GM21723 (cell line): ENCODE measurements around the gene NAPB.
A peak's percentile ranks its signal among the peaks of the same experiment; 100 is the strongest.

Experiments used
- ATAC-seq: cut with Tn5 transposase; IDR thresholded peaks from one replicate; pipeline ENCODE4 v1.9.1; 2021; ENCODE audit warnings: mild to moderate bottlenecking, moderate library complexity; ENCODE audit not compliant: unreplicated experiment

NAPB gene

DNA sequence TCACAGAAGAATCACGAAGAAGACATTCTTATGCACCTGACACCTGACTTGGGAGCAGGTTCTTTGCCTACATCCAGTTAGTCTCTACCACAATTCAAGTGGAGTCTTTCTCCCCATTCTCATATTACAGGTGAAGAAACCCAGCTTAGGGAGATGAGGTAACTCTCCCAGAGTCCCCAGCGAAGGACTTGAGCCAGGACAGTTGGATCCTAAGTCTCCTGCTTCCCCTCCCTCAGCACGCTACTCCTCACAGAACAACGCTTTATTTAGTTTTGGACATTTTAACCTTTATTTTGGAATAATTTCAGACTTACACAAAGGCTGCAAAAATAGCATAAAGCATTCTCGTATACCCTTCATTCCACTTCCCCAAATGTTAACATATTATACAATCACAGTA lies 17.4 kb upstream of the NAPB start:
- ATAC-seq, result no peak

GRCh38 chr20:23437126-23437899 lies 16.0 kb upstream of the NAPB start:
- ATAC-seq, result no peak

GRCh38 chr20:23436681-23437080 lies 15.4 kb upstream of the NAPB start:
- ATAC-seq, result no peak

DNA sequence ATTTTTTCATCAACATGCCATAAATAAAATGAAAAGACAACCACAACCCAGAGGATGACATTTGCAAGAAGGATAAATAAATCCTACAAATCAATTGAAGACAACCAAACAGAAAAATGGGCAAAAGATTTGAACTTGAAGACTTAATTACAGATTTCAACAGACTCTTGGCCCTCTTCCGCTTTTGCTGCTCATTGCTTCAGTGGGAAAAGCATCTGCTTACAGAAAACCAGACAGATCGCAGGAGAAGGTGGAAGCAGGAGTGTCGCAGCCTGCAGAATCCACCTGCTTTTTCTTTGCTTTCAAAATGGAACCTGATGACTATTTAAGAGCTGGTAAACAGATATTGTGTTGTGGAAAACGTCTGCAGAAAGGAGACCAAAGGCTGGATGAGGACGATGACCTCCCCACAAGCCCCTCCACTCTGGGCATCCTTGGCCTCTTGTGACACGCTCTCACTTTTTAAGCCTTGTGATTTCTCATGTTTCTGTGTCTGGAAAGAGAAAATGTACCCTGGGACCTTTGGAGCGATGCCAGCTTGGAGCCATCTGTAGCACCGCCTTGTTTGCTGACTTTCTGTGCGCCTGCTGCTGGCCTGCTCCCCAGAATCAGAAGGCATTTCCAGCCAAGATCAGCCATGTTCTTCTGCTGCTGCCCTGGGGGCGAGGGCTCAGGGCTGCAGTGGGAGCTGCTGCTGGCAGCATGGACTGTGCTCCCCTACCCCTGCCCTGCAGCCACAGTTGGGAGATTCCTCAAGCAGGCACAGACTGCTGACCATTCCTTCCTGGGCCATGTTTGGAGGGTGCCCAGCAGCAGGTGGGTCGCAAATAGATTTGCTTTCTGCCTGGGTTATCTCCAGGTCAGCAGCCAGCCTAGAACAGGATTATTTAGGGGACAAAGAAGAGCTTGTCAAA lies 14.6 kb upstream of the NAPB start:
- ATAC-seq, result no peak

GRCh38 chr20:23434521-23435313 lies 13.4 kb upstream of the NAPB start:
- no peak for ATAC-seq

GRCh38 chr20:23433628-23434027 lies 12.3 kb upstream of the NAPB start:
- ATAC-seq, result no peak

DNA sequence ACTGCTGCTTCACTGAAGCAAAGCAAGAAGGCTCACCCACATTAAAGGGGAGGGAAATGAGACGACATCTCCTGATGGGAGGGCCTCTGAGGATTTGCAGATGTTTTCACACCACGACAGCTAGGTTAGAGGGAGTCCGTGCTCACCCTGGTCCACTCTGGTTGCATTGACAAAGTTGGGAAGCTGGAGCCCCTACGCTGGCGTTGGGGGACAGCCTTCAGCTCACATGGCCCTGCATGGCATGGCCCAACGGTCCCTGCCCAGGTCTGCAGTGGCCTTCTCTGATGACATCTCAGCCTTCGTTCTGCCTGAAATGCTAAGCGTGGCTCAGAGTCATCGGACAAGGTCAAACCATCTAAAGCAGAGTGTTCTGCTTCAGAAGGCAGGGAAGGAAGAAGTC lies 3.8 kb upstream of the NAPB start:
- no peak for ATAC-seq

DNA sequence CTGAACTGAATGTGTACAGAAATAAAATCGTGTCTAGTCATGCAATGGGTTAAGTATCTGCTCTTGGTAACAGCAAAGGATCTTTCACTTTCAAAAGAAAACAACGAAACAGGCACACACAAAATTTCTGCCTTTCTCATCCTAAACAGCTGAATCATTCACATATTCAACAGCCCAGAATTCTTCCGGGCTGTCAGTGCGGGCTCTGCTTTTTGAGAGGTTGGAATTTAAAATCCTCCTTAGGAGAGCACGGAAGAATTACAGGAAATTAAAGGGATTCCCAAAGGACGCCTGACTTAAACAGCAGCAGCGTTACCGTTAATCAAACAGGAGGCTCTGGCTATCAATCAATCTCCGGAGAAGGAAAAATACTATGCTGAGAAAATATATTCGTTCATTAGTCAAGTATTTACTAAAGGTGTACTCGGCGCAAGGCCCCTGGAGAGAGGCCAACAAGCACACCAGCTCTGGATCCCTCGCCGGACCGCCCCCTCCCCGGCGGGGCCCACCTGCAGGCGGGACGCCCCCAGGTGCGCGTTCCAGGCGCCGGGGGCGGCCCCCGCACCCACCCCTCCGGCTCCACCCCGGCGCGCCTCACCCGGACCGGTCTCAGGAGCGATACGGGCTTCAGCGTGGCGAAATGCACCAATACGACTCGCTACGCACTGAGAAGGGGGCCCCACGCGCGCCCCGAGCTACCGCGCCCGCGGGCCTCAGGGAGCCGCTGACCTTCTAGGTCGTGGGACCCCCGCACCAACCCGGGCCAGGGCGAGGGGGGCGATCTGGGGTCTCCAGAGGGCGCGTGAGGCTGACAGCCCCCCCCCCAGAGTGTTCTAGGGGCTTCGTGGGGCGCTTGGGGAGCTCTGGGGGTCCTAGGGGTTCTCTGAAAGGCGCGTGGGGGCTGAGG lies 1.0 kb downstream of the NAPB start:
- ATAC-seq, result peak; percentile 36

GRCh38 chr20:23419657-23419994 lies 1.7 kb downstream of the NAPB start:
- no peak for ATAC-seq

GRCh38 chr20:23417861-23418260 lies 3.4 kb downstream of the NAPB start:
- ATAC-seq, result no peak

DNA sequence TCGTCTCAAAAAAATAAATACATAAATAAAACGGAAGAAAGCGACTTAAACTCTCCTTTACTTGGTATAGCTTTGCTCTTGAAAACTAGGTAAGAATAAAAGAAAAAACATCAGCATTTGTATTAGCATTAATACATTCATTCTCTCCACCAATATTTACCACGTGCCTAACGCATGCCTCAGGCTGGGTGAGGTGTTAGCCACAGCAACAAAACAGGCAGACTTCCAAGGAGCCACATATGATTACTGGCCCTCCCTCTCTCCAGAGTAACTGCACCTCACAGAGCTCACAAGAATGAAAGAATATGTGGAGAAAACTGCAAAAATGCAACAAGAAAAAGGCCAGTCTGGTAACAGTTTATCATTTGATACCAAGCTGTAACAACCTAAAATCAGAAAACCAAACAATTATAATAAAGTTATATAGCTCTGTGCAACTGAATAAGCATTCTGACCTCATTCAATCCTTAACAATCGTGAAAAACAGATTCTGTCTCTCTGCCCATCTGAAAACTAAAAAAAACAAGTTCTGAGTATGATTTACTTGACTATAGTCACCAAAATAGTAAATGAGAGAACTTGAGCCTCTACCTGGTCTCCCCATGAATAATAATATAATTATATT lies 5.2 kb downstream of the NAPB start:
- no peak for ATAC-seq

- no peak for ATAC-seq
Measured at GRCh38 chr20:23415555-23415954, 5.7 kb downstream of the NAPB start.

DNA sequence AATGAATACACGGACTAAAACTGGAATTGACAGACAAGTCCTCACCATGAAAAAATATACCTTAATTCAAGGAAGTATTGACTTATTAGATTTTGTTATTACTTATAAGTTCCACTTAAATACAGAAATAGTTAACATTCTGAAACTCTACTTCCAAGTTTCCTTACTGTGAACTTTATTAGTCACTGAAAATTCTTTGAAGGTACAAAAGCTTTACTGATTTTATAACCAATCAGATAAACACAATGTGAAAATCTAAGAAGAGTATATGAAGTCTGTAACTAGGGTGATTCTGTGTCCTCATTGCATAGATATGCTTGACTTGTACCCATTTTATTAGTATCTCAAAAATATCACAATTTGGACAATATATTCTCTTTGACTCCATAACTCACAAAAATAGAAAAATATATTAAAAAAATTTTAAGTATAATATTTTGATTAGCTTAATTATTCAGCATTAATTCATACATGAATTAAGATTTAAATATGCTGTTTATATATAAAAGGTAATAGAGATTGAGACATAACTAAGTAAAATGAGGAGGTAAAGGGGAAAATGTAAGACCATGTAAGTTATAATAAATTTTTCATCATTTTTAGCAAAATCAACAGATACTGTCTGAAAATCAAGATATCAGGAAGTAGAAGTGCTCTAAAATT lies 6.6 kb downstream of the NAPB start:
- ATAC-seq, result no peak

- no peak for ATAC-seq
Measured at GRCh38 chr20:23413862-23414422, 7.3 kb downstream of the NAPB start.

- ATAC-seq, result no peak
Measured at GRCh38 chr20:23412026-23412425, 9.3 kb downstream of the NAPB start.

DNA sequence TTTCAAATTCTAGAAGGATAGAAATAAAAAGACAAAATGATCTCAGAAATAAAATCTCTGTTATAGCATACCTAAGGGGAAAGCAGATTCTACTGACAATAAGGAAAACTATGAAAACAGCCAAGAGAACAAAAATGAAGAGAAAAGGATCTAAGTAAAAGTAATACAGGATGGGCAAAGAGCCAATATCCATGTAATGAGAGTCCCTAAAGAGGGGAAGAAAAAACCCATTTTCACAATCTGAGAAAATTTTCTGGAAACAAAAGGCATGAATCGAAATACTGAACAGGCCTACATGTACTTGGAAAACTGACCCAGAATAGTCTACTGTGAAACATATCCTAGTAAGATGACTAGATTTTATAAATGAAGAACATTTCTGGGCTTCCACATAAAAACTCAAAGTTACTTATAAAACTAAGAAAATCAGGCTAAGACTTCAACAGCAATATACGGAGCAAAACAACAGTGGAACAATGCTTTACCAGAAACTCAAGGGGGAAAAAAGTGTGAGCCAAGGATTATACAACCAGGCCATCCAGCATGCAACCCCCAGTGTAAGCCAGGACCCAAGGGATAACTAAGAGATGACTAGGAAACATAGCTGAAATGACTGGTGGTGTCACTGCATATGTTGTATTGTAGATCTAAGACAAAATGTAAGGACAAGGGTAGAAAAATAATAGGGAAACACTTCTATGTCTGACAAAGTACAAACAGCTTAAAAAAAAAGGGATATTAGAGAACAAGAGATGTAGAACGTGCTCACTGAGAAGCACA lies 10.2 kb downstream of the NAPB start:
- ATAC-seq, result no peak

DNA sequence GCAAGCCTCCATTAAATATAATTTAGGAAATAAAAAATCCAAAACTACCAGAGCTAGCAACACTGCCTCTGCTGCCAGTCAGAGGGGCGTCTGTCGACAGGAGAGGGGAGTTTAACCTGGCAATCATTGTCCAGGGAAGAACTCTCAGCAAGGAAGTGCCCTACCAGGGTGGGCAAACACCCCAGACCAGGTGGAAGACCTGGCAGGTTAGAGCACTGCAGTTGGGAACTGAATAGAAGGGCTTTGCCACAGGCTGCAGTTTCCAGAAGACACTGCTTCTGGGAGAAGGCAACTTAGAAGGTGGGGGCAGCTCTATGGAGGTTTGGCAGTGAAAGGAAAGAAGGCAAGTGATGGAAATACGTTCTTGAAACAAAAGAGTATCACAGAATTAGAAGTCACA lies 11.5 kb downstream of the NAPB start:
- no peak for ATAC-seq

DNA sequence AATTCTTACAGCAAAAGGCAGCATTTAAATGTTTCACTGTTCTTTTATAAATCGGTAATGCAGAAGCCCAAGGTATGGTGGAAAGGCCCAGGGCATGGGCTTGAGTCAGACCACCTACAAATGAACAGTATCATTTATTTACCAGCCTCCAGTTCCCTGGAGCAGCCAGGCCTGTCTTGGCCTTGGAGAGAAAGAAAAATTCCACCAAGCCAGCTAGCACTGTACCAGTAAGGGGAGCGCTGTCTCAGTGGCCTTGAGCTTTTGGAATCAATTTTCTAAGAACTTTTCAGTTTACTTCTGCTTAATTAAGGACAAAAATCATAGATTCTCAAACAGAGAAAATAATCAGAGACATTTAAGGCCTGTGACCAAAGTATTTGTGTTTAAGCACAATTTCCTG lies 12.3 kb downstream of the NAPB start:
- ATAC-seq, result no peak
